ENCODE results near the gene MDP1. TPM values are rescaled to one million over a fixed set of nuclear protein-coding genes. Genes with fewer than 3 reads are reported as not detected.
A peak's percentile ranks its signal among the peaks of the same experiment; 100 is the strongest.

The MDP1 gene
- total RNA-seq, 1 donor from 2014 or later = 17.4 TPM

DNA sequence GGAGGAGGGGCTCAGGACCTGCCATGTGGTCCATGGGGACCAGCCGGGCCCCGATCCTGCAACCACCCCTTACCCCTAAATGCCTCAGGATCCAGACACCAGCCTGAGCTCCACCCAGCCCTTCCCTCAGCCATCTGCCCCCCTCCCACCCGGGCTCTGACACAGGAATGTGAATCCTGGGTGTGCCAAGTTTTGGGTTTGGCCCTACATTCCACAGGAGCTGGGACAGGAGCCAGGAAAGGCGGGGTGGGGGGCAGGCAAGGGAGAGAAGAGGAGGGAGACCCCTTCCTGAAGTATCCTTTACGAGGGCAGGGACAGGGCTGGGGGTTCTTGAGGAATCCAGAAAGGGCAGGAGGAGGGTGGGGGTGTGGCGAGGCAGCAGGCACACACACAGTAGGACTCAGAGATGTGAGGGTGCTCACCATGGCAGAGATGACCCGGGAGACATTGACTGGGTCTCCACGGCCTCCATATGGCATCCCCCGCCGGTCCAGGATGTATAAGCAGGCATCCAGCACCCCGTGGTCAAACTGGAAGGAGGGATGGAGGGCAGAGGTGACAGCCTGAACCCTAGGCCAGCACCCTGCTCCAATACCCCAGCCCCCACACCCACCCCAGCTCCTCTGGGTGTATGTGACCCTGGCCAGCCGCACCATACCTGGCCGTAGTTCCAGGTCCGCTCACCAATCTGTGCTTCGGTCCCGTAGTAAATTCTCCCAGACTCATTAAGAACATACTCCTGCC, 43.6 kb upstream of the MDP1 start:
- Mint-ChIP-seq H3K27me3 (ENCODE audit: unreplicated experiment) (peaks cover 8% of the 10 kb centered on the region), H3K36me3 (ENCODE audit: low read depth, unreplicated experiment) (no peaks in the 10 kb centered on the region), H3K4me1 (ENCODE audit: unreplicated experiment) (peaks cover 9% of the 10 kb centered on the region), H3K9me3 (ENCODE audit: unreplicated experiment) (no peaks in the 10 kb centered on the region), H3K27ac (ENCODE audit: unreplicated experiment) (peak overlapping the region; percentile 30), H3K4me3 (ENCODE audit: unreplicated experiment) (no peak overlapping the region)
- no peak for DNase-seq (ENCODE audit: low spot score)
- TF ChIP-seq, protein P1, sequence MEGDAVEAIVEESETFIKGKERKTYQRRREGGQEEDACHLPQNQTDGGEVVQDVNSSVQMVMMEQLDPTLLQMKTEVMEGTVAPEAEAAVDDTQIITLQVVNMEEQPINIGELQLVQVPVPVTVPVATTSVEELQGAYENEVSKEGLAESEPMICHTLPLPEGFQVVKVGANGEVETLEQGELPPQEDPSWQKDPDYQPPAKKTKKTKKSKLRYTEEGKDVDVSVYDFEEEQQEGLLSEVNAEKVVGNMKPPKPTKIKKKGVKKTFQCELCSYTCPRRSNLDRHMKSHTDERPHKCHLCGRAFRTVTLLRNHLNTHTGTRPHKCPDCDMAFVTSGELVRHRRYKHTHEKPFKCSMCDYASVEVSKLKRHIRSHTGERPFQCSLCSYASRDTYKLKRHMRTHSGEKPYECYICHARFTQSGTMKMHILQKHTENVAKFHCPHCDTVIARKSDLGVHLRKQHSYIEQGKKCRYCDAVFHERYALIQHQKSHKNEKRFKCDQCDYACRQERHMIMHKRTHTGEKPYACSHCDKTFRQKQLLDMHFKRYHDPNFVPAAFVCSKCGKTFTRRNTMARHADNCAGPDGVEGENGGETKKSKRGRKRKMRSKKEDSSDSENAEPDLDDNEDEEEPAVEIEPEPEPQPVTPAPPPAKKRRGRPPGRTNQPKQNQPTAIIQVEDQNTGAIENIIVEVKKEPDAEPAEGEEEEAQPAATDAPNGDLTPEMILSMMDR (IDR thresholded peaks at IDR 0.05; ENCODE audit: unreplicated experiment) = no peak

DNA sequence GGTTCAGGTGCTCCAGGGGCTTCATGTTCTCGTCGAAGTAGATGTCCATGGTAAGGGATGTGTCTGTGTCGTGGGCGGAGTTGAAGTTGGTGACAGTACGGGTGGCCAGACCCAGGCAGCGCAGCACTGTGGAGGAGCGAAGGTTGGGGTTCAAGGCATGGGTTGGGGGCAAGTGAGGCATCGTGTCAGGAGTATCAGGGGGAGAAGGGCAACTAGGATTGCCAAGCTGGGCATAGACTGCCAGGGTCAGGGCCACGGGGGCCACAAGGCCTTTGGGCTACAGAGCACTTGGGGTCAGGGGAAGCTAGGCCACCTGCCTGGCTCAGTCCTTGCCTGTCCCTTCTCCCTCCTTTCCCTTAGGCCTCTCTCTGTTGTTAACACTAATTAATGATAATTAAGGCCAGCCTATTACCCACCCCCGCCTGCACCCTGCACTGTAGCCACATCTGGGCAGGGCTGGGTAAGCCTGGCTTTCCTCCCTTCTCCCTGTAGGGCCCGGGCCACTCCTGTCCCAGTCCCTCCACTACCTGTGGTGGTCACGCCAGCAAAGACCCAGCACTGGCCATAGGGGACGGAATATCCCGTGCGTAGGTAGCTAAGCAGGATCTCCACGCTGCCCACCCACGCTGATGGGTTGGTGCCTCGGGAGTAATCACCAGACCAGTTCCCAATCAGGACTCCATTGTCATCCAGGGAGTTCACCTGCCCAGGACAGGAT, 42.8 kb upstream of the MDP1 start:
- H3K27ac Mint-ChIP-seq (ENCODE audit: unreplicated experiment) = no peak overlapping the region
- DNase-seq (ENCODE audit: low spot score) = no peak
- H3K4me3 Mint-ChIP-seq (ENCODE audit: unreplicated experiment) = peak overlapping the region; percentile 68
- no peaks in the 10 kb centered on the region for H3K9me3 Mint-ChIP-seq (ENCODE audit: unreplicated experiment)
- peaks cover 9% of the 10 kb centered on the region for H3K4me1 Mint-ChIP-seq (ENCODE audit: unreplicated experiment)
- TF ChIP-seq, protein P1 (IDR thresholded peaks at IDR 0.05; ENCODE audit: unreplicated experiment) = no peak
- H3K27me3 Mint-ChIP-seq (ENCODE audit: unreplicated experiment) = peaks cover 14% of the 10 kb centered on the region
- no peaks in the 10 kb centered on the region for H3K36me3 Mint-ChIP-seq (ENCODE audit: low read depth, unreplicated experiment)

DNA sequence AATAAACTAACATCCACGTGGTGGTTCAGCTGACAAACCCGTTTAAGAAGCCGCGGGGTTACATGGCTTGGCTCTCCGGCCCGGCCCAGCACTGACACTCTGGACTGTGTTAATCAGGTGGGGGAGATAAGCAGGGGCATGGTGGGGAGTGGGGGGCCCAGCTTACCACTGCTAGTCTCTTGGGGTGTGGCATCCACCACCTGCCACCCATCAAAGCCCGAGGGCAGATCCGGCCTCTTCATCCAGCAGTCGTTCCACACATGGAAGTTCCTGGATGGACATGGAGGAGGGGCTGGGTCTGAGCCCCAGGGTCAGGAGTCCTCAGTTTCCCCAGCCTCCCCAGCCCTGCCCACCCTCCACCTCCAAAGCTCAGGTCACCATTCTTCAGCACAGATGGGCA, 42.3 kb upstream of the MDP1 start:
- Mint-ChIP-seq H3K36me3 (ENCODE audit: low read depth, unreplicated experiment) (no peaks in the 10 kb centered on the region), H3K4me3 (ENCODE audit: unreplicated experiment) (peak overlapping the region; percentile 68)

DNA sequence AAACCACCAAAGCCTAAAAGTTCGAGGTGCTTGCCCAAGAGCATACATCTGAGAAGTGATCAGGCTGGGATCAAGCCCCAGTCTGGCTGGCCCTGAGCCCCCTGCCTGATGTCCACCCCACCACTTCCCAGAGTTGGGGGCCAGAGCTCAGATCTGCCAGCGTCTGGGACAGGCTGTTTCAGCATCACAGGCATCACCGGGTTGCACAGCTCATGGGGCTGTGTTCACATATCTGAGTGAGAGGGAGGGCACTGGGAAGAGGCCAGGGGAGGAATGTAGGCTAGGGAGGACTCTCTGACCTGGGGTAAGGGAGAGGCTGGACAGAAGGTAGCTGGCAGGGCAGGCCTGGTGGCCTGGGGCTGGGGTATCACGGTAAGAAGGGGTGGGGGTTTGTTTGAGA, 41.1 kb upstream of the MDP1 start:
- Mint-ChIP-seq H3K27ac (ENCODE audit: unreplicated experiment) (no peak overlapping the region), H3K9me3 (ENCODE audit: unreplicated experiment) (no peaks in the 10 kb centered on the region), H3K27me3 (ENCODE audit: unreplicated experiment) (peaks cover 15% of the 10 kb centered on the region), H3K4me1 (ENCODE audit: unreplicated experiment) (peaks cover 9% of the 10 kb centered on the region), H3K36me3 (ENCODE audit: low read depth, unreplicated experiment) (no peaks in the 10 kb centered on the region), H3K4me3 (ENCODE audit: unreplicated experiment) (no peak overlapping the region)
- TF ChIP-seq, protein P1 (IDR thresholded peaks at IDR 0.05; ENCODE audit: unreplicated experiment) = no peak
- no peak for DNase-seq (ENCODE audit: low spot score)

More for the DNA sequence above, 42.3 kb upstream of the MDP1 start:
- no peaks in the 10 kb centered on the region for H3K9me3 Mint-ChIP-seq (ENCODE audit: unreplicated experiment)
- DNase-seq (ENCODE audit: low spot score) = no peak
- peaks cover 15% of the 10 kb centered on the region for H3K27me3 Mint-ChIP-seq (ENCODE audit: unreplicated experiment)
- TF ChIP-seq, protein P1 (IDR thresholded peaks at IDR 0.05; ENCODE audit: unreplicated experiment) = no peak
- no peak overlapping the region for H3K27ac Mint-ChIP-seq (ENCODE audit: unreplicated experiment)
- H3K4me1 Mint-ChIP-seq (ENCODE audit: unreplicated experiment) = peaks cover 9% of the 10 kb centered on the region

Measured in endothelial cell (in vitro differentiated cells).